ENCODE measurements around the gene RARG.

- TF ChIP-seq, protein P1, sequence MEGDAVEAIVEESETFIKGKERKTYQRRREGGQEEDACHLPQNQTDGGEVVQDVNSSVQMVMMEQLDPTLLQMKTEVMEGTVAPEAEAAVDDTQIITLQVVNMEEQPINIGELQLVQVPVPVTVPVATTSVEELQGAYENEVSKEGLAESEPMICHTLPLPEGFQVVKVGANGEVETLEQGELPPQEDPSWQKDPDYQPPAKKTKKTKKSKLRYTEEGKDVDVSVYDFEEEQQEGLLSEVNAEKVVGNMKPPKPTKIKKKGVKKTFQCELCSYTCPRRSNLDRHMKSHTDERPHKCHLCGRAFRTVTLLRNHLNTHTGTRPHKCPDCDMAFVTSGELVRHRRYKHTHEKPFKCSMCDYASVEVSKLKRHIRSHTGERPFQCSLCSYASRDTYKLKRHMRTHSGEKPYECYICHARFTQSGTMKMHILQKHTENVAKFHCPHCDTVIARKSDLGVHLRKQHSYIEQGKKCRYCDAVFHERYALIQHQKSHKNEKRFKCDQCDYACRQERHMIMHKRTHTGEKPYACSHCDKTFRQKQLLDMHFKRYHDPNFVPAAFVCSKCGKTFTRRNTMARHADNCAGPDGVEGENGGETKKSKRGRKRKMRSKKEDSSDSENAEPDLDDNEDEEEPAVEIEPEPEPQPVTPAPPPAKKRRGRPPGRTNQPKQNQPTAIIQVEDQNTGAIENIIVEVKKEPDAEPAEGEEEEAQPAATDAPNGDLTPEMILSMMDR (IDR thresholded peaks at IDR 0.05), result no peak
- TF ChIP-seq EZH2 (IDR thresholded peaks at IDR 0.05; ENCODE audit: borderline replicate concordance, insufficient read depth, low read depth, low read length, poor library complexity, severe bottlenecking), result no peak
Observed at GRCh38 chr12:53176750-53177149, 55.3 kb downstream of the RARG start.

Measured in B cell (primary cell).